ENCODE data around the gene APOH.

The APOH gene

GRCh38 chr17:66191593-66192377 is 37.4 kb downstream of the APOH start, which contains the start of gene CEP112:
Gene CEP112, minus strand, starts transcription at chr17:66192133.
- peak; percentile 85 for DNase-seq (ENCODE audit: low spot score)

GRCh38 chr17:66190738-66191592 is 38.2 kb downstream of the APOH start:
- peak; percentile 44 for DNase-seq (ENCODE audit: low spot score)

GRCh38 chr17:66187718-66188117 is 41.5 kb downstream of the APOH start:
- no peak for DNase-seq (ENCODE audit: low spot score)

GRCh38 chr17:66185862-66186261 is 43.4 kb downstream of the APOH start:
- no peak for DNase-seq (ENCODE audit: low spot score)

GRCh38 chr17:66184392-66184791 is 44.8 kb downstream of the APOH start:
- DNase-seq (ENCODE audit: low spot score), result no peak

GRCh38 chr17:66183529-66183928 is 45.7 kb downstream of the APOH start:
- DNase-seq (ENCODE audit: low spot score), result no peak

GRCh38 chr17:66178642-66179041 is 50.6 kb downstream of the APOH start:
- no peak for DNase-seq (ENCODE audit: low spot score)

- no peak for DNase-seq (ENCODE audit: low spot score)
Measured at GRCh38 chr17:66177048-66177447, 52.2 kb downstream of the APOH start.

- no peak for DNase-seq (ENCODE audit: low spot score)
Measured at GRCh38 chr17:66175892-66176291, 53.3 kb downstream of the APOH start.

- DNase-seq (ENCODE audit: low spot score), result no peak
Measured at GRCh38 chr17:66172691-66173223, 56.5 kb downstream of the APOH start.

- no peak for DNase-seq (ENCODE audit: low spot score)
Measured at GRCh38 chr17:66172144-66172543, 57.1 kb downstream of the APOH start.

GRCh38 chr17:66171692-66172091 is 57.5 kb downstream of the APOH start:
- DNase-seq (ENCODE audit: low spot score), result no peak

GRCh38 chr17:66171172-66171571 is 58.0 kb downstream of the APOH start:
- DNase-seq (ENCODE audit: low spot score), result no peak

GRCh38 chr17:66169839-66170238 is 59.4 kb downstream of the APOH start:
- no peak for DNase-seq (ENCODE audit: low spot score)

GRCh38 chr17:66167189-66167815 is 61.9 kb downstream of the APOH start:
- DNase-seq (ENCODE audit: low spot score), result no peak

GRCh38 chr17:66165537-66166123 is 63.6 kb downstream of the APOH start:
- DNase-seq (ENCODE audit: low spot score), result peak; percentile 72

All from AG08395 (cell line).